ENCODE data around the gene GJA1.

GRCh38 chr6:121395736-121396135 lies 39.7 kb upstream of the GJA1 start:
- TF ChIP-seq POLR2AphosphoS5 (IDR thresholded peaks at IDR 0.05; ENCODE audit: low read depth, low read length), result no peak
- TF ChIP-seq POLR2A (IDR thresholded peaks at IDR 0.05; ENCODE audit: low read depth, low read length), result no peak
- TF ChIP-seq TAF1 (IDR thresholded peaks at IDR 0.05; ENCODE audit: borderline replicate concordance, low read depth, low read length), result no peak

Measured in GM12892 (cell line).